AG09319 (cell line): Measurements from ENCODE around the gene PRKAG2.

Experiments used
- DNase-seq: peaks from one replicate; pipeline ENCODE4 v3.0.0-alpha.2; 2010; ENCODE audit warnings: low read depth; ENCODE audit errors: extremely low read depth
- CTCF ChIP-seq: IDR thresholded peaks from 2 replicates; pipeline ENCODE4 v1.5.1; 2011; ENCODE audit warnings: low read depth, mild to moderate bottlenecking, inconsistent platforms, low read length, moderate library complexity

Gene PRKAG2

GRCh38 chr7:151663382-151664100 lies 213.4 kb downstream of the PRKAG2 start:
- DNase-seq, result no peak
- no peak for TF ChIP-seq CTCF

DNA sequence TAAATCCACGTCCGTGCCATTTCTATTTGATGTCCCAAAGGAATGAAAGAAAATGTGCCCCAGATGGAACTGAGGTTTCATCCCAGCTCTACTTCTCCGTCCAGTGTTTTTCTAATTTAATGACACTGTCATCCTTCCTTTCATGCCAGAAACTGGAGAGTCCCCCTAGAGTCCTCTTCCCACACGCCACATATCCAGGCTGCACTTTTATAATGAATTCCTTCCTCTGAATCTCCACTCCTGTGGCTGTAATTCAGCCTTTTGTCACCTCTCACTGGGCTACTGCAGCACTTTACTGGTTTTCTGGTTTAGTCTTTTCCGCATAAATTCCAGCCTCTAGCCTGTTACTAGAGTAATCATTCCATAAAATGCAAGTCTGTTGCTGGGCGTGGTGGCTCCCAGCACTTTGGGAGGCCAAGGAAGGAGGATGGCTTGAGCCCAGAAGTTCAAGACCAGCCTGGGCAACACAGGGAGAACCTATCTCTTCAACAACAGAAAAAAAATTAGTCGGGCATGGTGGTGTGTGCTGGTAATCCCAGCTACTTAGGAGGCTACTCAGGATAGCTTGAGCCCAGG lies 214.6 kb downstream of the PRKAG2 start:
- no peak for TF ChIP-seq CTCF
- no peak for DNase-seq

- no peak for TF ChIP-seq CTCF
- DNase-seq, result no peak
Observed at GRCh38 chr7:151661587-151661986, 215.3 kb downstream of the PRKAG2 start.

DNA sequence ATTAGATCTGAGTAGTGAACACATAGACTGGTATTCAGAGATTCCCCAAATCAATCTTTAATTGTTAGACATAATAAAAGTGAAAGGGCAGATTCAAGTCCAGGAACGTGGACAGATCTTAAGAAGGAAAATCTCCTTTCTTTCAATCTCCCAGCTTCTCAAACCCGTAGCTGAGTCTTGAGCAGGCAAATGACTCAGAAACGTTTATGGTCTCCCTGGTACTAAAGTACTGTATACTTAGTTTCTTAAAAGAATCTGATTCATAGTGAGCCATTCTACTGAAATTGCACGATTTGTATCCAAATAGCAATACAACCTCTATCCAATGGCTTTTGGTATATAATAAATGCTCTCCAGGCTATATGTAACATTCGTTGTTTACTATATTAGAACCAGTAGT lies 216.8 kb downstream of the PRKAG2 start:
- no peak for DNase-seq
- no peak for TF ChIP-seq CTCF

- no peak for TF ChIP-seq CTCF
- DNase-seq, result no peak
Observed at GRCh38 chr7:151659219-151659618, 217.7 kb downstream of the PRKAG2 start.

- DNase-seq, result no peak
- TF ChIP-seq CTCF, result no peak
Observed at GRCh38 chr7:151658778-151659177, 218.1 kb downstream of the PRKAG2 start.

- no peak for DNase-seq
- no peak for TF ChIP-seq CTCF
Observed at GRCh38 chr7:151657173-151657572, 219.7 kb downstream of the PRKAG2 start.
